HL-60 (cell line): Measurements from ENCODE around the gene WNT7B.

ENCODE experiments used
- GABPA ChIP-seq: IDR thresholded peaks from 2 replicates; pipeline ENCODE4 v1.6.1; 2012; ENCODE audit warnings: low read depth
- POLR2AphosphoS5 ChIP-seq: IDR thresholded peaks from 2 replicates; pipeline ENCODE4 v1.6.1; 2012; ENCODE audit warnings: low read depth
- TF ChIP-seq, protein P1 (sequence below): IDR thresholded peaks from one replicate; pipeline ENCODE4 v1.5.1; 2011; ENCODE audit warnings: low read length, control low read depth, inconsistent platforms; ENCODE audit not compliant: insufficient read depth
- TF ChIP-seq, protein P2 (sequence below): IDR thresholded peaks from 2 replicates; pipeline ENCODE4 v1.6.1; 2012; ENCODE audit warnings: low read depth; ENCODE audit not compliant: insufficient replicate concordance

DNA sequence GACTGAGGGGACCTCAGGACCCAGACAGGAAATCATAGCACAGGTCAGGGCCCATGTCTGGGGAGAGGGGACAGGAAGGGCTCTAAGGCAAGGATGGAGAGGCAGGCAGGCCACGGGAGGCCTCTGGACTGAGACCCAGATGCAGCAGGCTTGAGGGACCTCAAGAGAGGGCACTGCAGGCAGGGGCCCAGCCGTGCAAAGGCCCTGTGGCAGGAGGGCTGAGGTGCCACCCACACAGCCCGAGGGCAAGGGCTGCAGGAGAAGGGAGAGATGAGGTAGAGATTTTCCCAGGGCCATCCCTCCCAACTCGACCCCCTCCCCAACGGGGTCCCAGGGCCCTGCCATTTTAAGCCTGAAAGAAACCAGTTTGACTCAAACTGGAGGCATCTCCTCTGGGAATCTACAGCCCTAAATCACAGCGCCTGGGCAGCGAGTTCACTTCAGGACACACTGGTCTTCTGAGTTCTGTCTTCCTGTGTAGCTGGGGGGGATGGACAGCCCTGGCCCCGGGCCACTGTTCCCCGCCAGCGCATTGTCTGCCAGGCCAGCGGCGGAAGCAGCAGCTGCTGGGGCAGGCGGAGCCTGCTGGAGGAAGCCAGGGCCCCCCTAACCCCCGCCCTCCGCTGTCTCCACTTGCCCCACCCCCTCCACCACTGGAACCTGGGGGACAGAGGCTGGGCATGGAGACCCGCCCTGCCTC is 20.3 kb upstream of the WNT7B start:
- TF ChIP-seq, protein P1, sequence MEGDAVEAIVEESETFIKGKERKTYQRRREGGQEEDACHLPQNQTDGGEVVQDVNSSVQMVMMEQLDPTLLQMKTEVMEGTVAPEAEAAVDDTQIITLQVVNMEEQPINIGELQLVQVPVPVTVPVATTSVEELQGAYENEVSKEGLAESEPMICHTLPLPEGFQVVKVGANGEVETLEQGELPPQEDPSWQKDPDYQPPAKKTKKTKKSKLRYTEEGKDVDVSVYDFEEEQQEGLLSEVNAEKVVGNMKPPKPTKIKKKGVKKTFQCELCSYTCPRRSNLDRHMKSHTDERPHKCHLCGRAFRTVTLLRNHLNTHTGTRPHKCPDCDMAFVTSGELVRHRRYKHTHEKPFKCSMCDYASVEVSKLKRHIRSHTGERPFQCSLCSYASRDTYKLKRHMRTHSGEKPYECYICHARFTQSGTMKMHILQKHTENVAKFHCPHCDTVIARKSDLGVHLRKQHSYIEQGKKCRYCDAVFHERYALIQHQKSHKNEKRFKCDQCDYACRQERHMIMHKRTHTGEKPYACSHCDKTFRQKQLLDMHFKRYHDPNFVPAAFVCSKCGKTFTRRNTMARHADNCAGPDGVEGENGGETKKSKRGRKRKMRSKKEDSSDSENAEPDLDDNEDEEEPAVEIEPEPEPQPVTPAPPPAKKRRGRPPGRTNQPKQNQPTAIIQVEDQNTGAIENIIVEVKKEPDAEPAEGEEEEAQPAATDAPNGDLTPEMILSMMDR: no peak
- TF ChIP-seq POLR2AphosphoS5 (no peak), GABPA (no peak)
- TF ChIP-seq, protein P2, sequence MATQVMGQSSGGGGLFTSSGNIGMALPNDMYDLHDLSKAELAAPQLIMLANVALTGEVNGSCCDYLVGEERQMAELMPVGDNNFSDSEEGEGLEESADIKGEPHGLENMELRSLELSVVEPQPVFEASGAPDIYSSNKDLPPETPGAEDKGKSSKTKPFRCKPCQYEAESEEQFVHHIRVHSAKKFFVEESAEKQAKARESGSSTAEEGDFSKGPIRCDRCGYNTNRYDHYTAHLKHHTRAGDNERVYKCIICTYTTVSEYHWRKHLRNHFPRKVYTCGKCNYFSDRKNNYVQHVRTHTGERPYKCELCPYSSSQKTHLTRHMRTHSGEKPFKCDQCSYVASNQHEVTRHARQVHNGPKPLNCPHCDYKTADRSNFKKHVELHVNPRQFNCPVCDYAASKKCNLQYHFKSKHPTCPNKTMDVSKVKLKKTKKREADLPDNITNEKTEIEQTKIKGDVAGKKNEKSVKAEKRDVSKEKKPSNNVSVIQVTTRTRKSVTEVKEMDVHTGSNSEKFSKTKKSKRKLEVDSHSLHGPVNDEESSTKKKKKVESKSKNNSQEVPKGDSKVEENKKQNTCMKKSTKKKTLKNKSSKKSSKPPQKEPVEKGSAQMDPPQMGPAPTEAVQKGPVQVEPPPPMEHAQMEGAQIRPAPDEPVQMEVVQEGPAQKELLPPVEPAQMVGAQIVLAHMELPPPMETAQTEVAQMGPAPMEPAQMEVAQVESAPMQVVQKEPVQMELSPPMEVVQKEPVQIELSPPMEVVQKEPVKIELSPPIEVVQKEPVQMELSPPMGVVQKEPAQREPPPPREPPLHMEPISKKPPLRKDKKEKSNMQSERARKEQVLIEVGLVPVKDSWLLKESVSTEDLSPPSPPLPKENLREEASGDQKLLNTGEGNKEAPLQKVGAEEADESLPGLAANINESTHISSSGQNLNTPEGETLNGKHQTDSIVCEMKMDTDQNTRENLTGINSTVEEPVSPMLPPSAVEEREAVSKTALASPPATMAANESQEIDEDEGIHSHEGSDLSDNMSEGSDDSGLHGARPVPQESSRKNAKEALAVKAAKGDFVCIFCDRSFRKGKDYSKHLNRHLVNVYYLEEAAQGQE: no peak
